Left ventricle myocardium inferior (tissue), 1 donor: ENCODE measurements around the gene KCNK5. TPM values are rescaled to one million over a fixed set of nuclear protein-coding genes. Genes with fewer than 3 reads are reported as not detected.

Experiments
- DNase-seq: peaks from one replicate; pipeline ENCODE4 v3.0.0-alpha.2; 2020
- H3K27ac ChIP-seq: fragments of 200-600 bp; replicated peaks from 2 replicates; pipeline ENCODE4 v1.8.0; 2021
- H3K27me3 ChIP-seq: fragments of 200-600 bp; 2 replicates; pipeline ENCODE4 v1.8.0; 2021; ENCODE audit warnings: low read depth
- H3K36me3 ChIP-seq: fragments of 200-600 bp; 2 replicates; pipeline ENCODE4 v1.8.0; 2021
- H3K4me1 ChIP-seq: fragments of 200-600 bp; 2 replicates; pipeline ENCODE4 v1.8.0; 2021
- H3K4me3 ChIP-seq: fragments of 200-600 bp; 2 replicates; pipeline ENCODE4 v1.8.0; 2021; ENCODE audit warnings: mild to moderate bottlenecking, moderate library complexity
- H3K9me3 ChIP-seq: fragments of 200-600 bp; replicated peaks from 2 replicates; pipeline ENCODE4 v1.8.0; 2021
- CTCF ChIP-seq: fragments of 200-600 bp; IDR thresholded peaks from 2 replicates; pipeline ENCODE4 v1.8.0; 2021; ENCODE audit warnings: antibody characterized with exemption, mild to moderate bottlenecking, borderline replicate concordance
- intact Hi-C: fragments of 100-400 bp; cut with micrococcal nuclease; formaldehyde crosslinking; loops from one replicate; pipeline ENCODE4 v1.11.0; 2022
- total RNA-seq: library from RNA; stranded (reverse); fragmentation: NEBNext Ultra II Directional; extraction: Animal tissue kit (Norgen Biotek cat#: 25700); gene quantifications from one replicate; pipeline ENCODE4 v1.2.1, GENCODE V29; 2021
- donor health status: DM: no; HTN: yes; CAD: no; lungs with severe emphysema.

KCNK5 gene
- total RNA-seq, 1 donor from 2014 or later: 0.47 TPM

DNA sequence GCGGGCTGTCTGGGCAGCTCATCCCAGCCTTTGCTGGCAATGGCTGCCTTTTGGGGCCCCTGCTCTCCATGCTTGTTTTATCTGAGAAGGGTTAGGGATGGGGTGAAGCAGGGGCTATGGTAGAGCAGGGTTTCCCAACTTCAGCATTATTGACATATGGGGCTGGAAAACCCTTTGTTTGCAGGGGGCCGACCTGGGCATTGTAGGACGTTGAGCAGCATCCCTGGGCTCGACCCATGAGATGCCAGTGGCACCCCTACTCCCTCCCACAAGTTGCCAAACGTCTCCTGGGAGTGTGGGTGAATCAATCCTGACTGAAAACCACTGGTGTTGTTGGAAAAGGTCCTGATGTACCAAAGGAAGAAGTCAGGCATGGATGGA lies 56.9 kb downstream of the KCNK5 start:
- Histone ChIP-seq H3K27ac (no peak overlapping the region), H3K27me3 (peaks cover 33% of the 10 kb centered on the region), H3K9me3 (peaks cover 27% of the 10 kb centered on the region), H3K4me1 (no peaks in the 10 kb centered on the region), H3K36me3 (no peaks in the 10 kb centered on the region), H3K4me3 (no peak overlapping the region)
- DNase-seq: no peak
- TF ChIP-seq CTCF: no peak
- intact Hi-C loops: no loop called here

DNA sequence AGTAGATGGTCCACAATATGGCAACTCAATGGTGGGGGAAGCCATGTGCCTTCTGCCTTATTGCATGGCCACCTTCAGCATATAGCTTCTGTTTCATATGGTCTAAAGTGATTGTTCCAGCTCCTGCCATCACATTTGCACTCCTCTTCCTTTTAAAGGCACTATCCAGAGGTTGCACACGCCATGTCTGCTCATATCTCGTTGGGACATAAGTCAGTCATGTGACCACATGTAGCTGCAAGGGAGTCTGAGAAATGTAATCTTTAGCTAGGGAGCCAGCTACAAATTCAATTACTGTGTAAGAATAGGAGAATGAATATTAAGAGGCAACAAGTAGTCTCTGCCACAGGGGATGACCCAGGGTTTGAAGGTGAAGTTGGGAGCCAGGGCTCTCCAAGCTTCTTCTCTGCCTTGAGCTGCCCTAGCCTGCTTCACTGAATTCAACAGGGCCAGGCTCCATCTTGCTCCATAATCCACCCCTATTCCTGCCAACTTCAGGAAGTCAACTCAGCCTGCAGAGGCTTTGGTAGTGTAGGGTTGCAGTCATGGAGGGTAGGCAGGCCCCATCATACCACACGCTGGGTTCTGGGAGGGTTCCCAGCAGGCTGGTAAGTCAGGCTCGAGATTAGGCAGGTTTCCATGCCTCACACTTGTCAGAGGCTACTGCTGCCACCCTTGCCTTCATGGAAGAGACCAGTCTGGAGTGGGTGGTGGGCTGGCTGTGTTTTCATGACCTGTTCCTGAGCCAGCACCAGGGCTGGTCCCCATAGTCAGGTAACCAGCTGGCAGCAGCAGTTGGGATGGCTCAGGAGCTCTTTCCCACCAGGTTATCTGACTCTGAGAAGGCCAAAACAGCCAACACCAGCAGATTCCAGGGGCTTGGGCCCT lies 57.5 kb downstream of the KCNK5 start:
- no peak for DNase-seq
- H3K36me3 ChIP-seq: no peaks in the 10 kb centered on the region
- H3K27me3 ChIP-seq: peaks cover 39% of the 10 kb centered on the region
- H3K4me3 ChIP-seq: no peak overlapping the region
- no peaks in the 10 kb centered on the region for H3K4me1 ChIP-seq
- H3K9me3 ChIP-seq: peaks cover 20% of the 10 kb centered on the region
- no peak overlapping the region for H3K27ac ChIP-seq
- intact Hi-C loops: no loop called here
- TF ChIP-seq CTCF: no peak

DNA sequence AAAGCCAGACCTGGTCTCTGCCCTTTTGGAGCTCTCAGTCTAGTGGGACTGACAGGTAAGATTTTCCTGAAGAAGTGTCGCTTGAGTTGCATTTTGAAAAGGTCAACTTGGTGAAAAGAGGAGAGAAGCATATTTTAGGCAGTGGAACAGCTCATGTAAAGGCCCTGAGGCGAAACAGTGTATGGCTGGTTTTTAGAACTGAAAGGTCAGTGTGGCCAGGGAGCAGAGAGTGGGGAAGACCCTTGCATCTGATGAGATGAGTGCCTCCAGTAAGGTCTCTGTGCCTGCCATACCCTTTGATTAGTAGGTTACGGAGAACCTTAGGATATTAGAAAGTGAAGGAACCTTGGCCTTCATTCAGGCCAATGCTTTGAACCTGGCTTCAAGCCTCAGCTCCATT lies 58.4 kb downstream of the KCNK5 start:
- H3K36me3 ChIP-seq: no peaks in the 10 kb centered on the region
- peaks cover 13% of the 10 kb centered on the region for H3K9me3 ChIP-seq
- no peak overlapping the region for H3K27ac ChIP-seq
- H3K4me1 ChIP-seq: peaks cover 3% of the 10 kb centered on the region
- intact Hi-C loops: no loop called here
- DNase-seq: no peak
- H3K27me3 ChIP-seq: peaks cover 48% of the 10 kb centered on the region
- no peak for TF ChIP-seq CTCF
- H3K4me3 ChIP-seq: no peak overlapping the region

GRCh38 chr6:39170389-39170788 lies 58.9 kb downstream of the KCNK5 start:
- Histone ChIP-seq H3K4me3 (no peak overlapping the region), H3K4me1 (peaks cover 3% of the 10 kb centered on the region), H3K27ac (no peak overlapping the region), H3K9me3 (peaks cover 8% of the 10 kb centered on the region), H3K36me3 (no peaks in the 10 kb centered on the region), H3K27me3 (peaks cover 52% of the 10 kb centered on the region)
- no peak for DNase-seq
- TF ChIP-seq CTCF: no peak
- intact Hi-C loops: no loop called here

DNA sequence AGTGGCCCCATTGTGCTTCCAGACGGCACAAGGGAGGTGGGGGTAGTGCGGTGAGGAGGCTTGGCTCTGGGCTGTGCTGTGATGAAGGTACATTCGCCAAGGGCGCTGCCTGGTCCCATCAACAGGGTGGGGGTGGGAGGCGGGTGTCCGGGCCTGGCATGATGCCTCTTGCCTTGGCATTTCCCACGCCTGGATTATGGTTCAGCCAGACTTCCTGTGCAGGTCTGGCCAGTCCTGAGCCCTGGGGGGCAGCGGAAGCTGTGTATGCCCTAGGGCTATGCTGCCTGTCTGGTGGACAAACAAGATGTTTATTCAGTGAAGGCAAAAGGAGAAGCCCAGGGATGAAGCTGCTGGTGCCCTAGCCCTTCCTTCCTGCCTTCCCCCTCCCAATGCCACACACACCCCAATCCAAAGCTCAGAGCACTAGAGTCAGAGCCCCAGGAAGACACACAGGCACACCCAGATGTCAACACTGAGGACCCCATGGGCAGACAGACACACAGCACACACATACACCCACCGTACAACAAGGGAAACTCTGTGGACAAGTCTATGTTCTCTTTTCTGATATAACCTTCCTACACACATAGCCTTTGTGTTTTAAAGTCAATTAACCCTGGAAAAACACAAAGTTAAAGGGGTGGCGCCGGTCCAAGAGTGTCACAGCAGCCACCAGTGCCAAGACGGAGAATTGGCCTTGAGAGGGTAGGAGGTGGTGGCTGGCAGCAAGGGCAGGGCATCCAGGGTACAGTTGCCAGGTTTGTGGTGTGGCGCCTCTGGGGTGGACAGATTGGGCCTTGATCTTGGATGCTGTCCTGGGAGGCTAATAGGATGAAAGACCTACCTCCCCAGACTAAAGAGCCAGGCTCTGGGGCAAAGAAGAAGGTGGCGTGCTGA lies 59.6 kb downstream of the KCNK5 start:
- Histone ChIP-seq H3K4me3 (no peak overlapping the region), H3K9me3 (peaks cover 8% of the 10 kb centered on the region), H3K27ac (no peak overlapping the region), H3K4me1 (peaks cover 3% of the 10 kb centered on the region), H3K27me3 (peaks cover 57% of the 10 kb centered on the region), H3K36me3 (no peaks in the 10 kb centered on the region)
- TF ChIP-seq CTCF: no peak
- DNase-seq: no peak
- intact Hi-C loops: loop anchor here (5.0 to 10.0 kb wide), 2 partner anchors 133 to 295 kb away; no protein-coding TSS in a partner anchor
